GM04504 (cell line): ENCODE results near the gene ZNF785.
"Not testable (repeated sequence)": the region's sequence is repeated elsewhere in the genome, so short reads cannot be mapped to it uniquely, and the experiment has no call there.

Source experiments
- DNase-seq: peaks from one replicate; pipeline ENCODE4 v3.0.0-alpha.2; 2012; ENCODE audit warnings: low read depth

The ZNF785 gene

DNA sequence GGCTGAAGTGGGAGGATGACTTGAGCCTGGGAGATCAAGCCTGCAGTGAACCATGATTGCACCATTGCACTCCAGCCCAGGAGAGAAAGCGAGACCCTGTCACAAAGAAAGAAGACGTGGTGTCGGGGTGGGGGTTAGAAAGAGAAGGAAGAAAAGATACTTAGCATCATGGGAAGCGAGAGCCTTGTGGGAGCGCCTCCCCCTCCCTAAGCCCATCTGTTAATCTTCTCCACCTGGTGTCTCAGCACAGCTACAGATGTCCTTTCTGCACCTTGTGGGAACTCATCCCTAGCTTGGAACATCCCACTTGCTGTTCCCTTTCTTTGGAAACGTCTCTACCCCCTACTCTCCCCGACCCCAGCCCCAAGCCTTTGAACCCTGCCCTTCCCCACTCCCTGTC is 20.0 kb downstream of the ZNF785 start:
- no peak for DNase-seq

DNA sequence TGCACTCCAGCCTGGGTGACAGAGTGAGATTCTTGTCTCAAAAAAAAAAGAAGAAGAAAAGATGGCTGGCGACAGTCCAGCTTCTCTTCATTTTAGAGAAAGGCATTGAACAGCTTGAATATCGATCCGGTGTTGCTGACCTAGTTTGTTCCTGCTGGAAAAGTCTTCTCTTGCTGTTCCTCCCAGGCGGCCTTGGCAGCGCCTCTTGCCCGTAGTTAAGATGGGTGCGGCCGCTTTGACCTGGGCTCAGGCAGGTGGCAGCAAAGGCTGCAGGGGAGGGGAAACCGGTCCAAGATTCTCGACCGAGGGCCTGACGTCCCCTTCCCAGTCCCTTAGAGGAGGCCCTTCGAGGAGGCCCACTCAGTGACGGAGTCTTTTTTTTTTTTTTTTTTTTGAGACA is 23.5 kb downstream of the ZNF785 start:
- DNase-seq: no peak

DNA sequence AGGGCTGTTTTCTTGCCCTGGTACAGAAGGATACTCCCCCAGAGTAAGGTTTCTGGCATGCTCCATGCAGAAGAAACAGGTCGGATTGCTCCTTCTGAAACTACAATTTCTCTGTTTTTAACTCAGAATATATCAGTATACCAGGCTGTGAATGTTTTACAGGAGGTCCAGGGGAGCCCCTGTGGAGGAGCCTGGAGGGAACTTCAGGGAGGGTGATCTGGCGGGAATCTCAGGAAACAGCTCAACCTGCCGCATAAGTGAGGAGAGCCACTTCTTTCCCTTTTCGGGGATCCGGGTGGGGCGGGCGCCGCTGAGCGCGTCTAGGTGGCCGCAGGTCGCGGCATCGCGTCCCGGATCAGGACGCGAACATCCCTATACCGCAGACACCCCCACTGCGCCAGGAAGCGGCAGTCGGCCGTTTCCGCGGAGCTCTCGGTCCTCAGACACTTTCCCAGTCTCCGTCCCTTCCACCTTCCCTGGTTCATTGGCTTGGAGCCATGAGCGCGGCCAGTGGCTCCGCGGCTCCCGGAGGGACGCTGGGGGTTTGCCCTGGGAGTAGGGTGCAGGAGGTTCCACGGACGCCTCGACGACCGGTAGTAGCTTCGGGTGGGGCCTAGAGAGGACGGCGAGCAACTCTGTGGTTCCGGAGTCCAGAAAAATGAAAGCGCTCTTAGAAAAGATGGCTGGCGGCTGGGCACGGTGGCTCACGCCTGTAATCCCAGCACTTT is 24.2 kb downstream of the ZNF785 start:
- no peak for DNase-seq

DNA sequence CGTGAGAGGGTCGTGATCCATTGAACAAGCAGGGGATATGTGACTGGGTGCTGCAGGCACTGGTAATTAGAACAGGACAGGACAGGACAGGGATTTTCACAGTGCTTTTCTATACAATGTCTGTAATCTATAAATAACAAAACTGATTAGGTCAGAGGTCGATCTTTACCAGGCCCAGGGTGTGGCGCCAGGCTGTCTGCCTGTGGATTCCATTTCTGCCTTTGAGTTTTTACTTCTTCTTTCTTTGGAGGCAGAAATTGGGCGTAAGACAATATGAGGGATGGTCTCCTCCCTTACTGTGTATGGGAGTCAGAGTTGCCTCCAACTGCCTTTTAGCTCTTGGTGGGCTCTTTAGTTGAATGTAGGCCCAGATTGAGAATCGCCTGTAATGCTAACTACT is 25.8 kb downstream of the ZNF785 start:
- no peak for DNase-seq

DNA sequence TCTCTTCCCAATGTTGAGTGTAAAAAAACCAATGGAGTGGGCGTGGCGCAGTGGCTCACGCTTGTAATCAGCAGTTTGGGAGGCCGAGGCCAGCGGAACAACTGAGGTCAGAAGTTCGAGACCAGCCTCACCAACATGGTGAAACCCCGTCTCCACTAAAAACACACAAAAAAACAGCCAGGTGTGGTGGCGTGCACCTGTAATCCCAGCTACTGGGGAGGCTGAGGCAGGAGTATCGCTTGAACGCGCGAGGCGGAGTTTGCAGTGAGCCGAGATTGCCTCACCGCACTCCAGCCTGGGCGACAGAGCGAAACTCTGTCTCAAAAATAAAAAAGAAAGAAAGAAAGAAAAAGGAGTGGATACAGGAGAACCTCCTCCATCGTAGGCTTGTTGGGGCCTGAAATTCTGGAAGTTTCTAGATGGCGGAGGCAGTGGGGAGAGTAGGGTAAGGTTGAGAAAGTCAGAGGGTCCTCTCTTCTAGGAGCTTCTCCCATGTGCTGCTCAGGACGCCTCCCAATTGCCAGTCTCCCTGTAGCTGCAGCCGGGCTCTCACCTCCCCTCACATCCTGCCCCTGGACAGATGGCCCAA is 26.6 kb downstream of the ZNF785 start:
- DNase-seq: no peak

DNA sequence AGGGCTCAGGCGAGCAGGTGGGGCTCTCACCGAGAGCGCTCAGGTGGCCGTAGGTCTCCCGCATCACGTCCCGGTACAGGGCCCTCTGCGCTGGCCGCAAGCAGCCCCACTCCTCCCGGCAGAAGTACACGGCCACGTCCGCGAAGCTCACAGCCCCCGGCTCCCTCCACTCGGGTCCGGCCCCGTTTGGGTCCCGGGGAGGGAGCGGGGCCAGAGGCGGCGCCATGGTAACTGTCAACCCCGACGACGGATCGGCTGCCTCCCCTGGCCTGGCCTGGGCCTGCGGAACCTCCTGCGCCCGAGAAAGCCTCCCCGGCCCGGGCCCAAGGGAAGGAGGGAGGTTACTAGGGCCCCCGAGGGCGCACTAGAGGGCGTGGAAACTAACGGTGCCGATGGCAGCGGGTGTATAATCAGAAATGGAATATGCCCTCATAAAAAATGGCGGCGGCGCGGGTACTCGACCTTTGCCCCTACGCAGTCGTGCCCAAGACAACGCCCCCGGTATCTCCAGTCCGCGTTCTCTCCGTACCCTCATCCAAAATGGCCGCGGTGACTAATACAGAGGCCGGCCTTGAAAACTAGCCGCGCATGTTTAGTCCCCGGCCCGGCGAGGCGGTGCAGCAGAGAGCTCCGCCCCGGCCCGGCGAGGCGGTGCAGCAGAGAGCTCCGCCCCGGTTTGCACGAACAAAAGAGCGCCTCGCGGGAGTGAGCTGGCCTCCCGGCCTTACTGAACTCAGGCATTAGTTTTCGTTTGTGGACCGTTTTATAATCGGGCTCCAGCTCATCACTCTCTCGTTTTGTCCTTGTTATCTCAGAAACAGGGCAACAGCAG is 27.3 kb downstream of the ZNF785 start, which contains the start of gene ZNF764:
Gene ZNF764 (minus strand): TSS at position 418 of the 832 bp plus-strand sequence. CDS start 192 bp downstream, at position 226.
- DNase-seq: peak; percentile 97

DNA sequence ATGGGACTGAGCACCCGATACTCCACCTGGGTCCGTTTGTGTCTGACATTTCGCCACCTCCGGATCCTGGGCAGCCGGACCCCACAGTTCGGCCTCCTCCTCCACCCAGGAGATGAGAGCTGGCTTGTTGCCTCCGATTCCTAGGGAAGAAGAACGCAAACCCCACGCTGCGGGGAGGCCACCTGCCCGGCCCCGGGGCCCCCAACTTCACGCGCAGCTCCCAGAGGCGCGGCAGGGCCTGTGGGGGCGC is 27.9 kb downstream of the ZNF785 start:
- DNase-seq: no peak

DNA sequence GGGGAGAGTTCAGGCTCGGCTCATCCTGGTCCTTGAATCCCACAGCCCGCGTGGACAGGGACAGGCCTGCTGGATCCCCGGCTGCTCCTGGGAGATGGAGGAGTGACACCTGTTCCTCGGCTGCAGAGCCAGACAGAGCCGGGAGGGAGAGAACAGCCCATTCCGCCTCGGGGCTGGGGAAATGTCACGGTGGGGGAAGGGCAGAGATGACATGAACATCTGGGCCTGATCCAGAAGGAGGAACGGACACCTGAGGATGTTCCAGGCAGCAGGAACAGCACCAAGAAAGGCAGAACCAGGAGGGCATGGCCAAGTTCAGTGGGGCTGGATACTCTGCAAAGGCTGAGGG is 29.4 kb downstream of the ZNF785 start:
- no peak for DNase-seq

DNA sequence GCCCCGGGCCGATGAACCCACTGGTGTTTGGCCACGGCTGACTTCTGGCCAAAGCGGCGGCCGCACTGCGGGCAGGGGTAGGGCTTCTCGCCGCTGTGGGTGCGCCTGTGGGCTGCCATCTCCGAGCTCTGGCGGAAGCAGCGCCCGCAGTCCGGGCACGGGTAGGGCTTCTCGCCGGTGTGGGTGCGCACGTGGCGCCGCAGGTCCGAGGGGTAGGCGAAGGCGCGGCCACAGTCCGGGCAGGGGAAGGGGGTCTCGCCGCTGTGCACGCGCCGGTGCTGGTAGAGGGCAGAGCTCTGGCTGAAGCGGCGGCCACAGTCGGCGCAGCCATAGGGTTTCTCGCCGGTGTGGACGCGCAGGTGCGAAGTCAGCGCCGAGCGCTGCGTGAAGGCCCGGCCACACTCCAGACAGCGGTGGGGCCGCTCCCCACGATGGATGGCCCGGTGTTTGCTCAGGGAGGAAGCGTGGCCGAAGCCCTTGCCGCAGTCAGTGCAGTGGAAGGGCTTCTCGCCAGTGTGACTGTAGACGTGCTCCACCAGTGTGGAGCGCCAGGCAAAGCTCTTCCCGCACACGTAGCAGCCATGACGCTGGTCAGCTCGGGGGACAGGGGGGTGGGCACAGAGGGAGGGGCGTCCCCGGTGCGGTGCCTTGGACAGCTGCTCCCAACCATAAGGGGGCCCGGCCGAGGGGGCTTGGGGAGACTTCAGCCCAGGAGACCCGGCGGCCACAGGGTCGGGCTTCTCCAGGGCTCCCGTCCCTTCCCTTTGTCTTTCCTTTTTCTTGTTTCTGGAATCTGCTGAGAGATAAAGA is 30.0 kb downstream of the ZNF785 start:
- DNase-seq: no peak

DNA sequence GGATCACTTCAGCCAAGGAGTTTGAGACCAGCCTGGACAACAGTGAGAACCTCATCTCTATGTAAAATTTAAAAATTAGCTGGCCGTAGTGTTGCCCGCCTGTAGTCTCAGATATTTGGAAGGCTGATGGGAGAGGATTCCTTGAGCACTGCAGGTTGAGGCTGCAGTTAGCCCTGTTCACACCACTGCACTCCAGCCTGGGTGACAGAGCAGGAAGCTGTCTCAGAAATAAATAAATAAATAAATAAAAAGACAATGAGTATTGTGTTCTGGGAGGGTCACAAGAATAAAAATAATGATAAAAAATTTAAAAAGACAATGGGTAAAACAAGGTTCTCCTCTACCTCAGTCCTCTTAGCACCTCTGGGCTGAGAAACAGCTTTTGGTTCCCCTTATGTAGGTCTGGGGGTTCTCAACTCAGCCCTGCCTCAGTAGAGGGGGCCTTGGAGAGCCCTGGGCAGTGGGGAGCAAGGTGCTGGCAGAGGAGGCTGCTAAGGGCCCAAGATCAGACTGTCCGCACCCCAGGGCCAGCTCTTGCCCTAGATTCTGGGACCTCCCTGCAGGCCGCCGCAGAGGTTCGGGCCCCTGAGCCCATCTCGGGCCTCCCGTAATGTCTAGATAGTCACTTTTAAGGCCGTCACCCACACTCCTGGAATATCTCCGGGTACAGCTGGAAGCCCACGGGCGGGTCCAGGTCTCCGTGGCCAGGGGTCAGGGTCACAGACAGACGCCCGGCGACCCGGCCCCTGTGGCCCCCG is 30.8 kb downstream of the ZNF785 start:
- DNase-seq: no peak

DNA sequence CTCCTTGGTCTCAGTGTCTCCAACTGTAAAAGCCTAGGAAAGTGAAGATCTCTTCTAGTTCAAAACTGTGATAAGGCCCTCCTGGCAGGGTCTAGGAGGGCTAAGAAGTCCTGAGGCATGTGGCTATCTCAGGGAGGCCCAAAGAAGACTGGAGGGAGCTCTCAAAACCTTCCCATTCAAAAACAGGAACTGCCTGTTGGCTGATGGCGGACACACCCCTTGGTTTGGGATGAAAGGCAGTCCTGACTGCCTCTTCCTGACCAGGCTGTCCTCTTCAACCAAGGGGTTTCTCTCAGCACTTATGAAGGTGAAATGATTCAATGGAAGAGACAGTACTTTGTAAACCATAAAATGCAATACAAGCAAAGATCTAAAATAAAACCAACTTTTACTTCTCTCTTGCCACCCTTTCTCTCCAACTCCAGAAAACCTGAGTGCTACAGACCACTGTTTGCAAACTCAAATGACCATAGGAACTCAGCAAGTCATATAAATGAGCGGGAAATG is 32.1 kb downstream of the ZNF785 start:
- no peak for DNase-seq

DNA sequence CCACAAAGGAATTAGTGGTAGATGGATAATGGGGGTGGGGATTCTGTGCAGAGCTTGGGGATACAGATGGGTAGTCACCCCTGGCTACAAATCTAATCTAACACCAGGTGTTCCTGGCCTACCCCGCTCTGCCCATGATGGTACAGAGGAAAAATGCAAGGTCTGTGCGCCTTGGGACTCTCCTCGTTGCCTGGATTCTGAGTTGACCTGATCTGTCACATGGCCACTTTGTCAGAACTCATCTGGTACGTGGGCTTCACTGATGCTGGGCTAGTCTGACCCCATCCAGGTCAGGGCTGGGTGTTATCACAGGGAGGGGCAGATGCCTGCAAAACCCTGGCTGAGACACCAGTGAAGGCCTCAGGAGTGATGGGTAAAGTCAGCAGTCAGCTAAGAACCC is 32.5 kb downstream of the ZNF785 start:
- no peak for DNase-seq

DNA sequence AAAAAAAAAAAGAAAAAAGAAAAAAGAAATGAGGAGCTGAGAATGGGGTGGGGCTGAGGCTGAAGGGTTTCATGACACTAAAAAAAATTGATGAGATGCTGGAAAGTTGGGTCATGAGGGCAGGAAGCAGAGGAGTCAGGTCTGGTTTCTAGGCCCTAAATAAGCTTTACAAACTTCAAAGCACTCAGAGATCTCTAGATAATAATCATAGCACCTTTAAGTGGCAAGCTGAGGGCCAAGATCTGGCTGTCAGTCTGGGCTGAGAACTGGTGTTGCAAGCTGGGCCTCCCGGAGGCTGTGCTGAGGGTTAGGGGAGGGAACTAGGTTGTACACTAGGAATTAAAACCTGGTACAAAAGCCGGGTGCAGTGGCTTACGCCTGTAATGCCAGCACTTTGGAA is 33.7 kb downstream of the ZNF785 start:
- DNase-seq: no peak

DNA sequence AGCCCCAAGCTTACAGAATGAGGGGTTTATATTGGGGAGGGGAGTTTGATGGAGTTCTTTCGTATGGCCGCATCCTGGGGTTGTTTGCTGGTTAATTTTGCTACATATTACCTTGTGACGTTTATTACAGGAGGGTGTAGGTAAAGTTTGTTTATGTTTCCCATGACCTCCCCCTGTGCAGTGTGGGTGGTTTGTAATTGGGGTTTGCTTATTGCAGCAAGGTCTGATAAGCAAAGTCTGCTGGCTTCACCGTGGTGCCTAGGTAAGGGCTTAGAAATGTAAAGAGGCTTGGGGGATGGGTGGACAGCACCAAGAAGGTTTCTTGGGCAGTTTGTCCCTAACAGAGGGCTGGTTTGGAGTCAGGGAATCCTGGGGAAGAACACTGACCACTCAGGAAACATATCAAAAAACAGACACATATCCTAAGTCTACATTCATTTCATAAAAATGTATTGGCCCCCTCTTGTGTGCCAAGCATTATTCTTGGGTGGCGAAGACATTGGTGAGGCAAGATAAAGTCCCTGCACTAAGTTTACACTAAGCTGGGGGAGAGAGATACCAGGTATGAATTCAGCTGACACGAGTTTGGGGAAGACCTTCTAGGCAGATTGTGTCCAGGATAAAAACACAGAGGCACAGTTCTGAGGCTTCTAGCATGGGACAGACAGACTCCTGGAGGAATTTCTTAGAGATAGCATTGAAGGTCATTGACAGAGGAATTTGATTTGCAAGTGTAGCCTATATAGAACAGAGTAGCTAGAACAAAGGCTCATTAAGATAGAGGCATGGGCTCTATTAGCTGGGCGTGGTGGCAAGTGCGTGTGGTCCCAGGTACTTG is 36.9 kb downstream of the ZNF785 start:
- no peak for DNase-seq

DNA sequence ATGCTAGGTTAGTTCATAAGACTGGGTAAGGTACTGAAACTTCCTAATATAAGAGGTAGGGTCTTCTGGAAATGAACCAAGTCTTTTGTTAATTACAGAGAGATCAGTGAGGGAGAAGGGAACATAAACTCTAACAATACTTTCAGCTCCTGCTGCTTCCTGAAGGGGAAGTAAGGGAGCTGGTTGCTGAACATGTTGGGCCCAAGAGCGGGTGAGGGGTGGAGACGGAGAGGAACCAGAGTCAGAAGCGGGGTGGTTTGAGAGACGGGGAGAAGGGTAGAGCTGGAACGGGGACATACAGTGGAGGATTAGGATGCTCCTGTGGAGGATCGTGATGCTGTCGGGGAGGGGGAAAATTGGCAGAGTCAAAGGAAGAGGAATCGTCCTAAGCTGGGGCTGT is 39.4 kb downstream of the ZNF785 start:
- DNase-seq: no peak

DNA sequence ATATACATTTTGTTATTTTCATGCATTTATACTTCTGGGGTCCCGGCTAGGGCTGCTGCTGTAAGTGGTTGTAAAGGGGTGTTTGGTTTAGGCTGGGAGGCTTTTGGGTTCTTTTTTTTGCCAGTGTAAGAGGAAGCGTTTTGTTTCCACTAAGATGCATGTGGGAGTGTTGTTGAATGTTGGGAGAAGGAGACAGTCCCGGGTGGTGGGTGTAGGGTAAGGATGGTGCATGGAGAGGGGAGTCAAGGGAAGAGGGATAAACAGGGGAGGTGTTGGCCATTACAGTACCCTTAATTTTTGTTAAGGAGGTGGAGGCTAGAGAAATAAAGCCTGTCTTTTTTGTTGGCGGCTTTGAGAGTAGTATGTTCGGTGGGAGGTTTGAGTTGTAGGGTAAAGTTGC is 42.4 kb downstream of the ZNF785 start:
- DNase-seq: no peak

DNA sequence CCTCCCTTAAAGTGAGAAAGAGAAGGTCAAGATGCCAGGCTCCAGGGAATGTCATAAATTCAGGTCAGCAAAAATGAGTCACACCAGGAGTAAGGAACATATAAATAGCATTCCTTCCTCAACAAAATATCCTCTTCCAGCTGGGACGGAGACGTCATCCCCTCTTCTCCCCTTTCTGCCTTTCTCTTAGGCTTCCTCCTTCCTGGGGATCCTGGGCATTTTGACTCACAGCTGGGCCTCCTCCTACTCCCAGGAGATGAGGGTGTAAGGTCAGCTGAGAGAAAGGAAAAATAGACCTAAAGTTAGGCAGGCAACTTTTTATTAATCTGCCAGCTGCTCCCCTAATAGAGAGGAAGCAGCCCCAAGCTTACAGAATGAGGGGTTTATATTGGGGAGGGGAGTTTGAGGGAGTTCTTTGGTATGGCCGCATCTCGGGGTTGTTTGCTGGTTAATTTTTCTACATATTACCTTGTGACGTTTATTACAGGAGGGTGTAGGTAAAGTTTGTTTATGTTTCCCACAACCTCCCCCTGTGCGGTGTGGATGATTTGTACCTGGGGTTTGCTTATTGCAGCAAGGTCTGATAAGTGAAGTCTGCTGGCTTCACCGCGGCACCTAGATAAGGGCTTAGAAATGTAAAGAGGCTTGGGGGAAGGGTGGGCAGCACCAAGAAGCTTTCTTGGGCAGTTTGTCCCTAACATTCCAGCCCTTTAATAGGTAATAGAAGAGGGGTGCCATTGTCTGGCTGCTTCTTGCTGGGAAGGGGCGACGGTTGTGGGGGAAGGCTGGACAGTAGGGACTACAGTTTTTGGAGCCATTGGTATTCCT is 43.8 kb downstream of the ZNF785 start:
- no peak for DNase-seq

DNA sequence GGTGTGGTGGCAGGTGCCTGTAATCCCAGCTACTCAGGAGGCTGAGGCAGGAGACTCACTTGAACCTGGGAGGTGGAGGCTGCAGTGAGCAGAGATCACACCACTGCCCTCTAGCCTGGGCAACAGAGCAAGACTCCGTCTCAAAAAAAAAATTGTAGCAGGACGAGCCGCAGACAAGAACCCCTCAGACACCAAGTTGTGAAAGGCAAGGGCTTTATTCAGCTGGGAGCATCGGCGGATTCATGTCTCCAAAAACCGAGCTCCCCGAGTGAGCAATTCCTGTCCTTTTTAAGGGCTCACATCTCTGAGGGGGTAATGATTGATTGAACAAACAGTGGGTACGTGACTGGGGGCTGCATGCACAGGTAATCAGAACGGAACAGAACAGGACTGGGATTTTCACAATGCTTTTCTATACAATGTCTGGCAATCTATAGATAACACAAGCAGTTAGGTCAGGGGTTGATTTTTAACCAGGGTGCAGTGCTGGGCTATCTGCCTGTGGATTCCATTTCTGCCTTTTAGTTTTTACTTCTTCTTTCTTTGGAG is 44.5 kb downstream of the ZNF785 start:
- not testable (repeated sequence) for DNase-seq

DNA sequence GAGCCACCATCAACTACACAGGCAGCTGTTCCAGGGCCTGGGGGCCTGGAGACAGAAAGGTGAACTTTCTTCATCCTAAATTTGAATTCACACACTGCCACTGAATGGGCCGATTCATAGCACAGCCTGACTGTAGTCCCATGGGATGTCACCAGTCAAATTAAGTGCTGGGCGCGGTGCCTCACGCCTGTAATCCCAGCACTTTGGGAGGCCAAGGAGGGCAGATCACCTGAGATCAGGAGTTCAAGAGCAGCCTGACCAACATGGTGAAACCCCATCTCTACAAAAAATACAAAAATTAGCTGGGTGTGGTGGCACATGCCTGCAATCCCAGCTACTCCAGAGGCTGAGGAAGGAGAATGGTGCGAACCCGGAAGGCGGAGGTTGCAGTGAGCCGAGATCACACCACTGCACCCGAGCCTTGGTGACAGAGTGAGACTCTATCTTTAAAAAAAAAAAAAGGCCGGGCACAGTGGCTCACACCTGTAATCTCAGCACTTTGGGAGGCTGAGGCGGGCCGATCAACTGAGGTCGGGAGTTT is 45.4 kb downstream of the ZNF785 start:
- not testable (repeated sequence) for DNase-seq
